ENCODE results near the gene GMCL2. TPM values are rescaled to one million over a fixed set of nuclear protein-coding genes. Genes with fewer than 3 reads are reported as not detected.

GMCL2 gene
- total and polyA plus RNA-seq, 9 of the 15 experiments (the other 6 are each of a cell fraction or from before 2014, with no cell fraction given), result 0.04 TPM; not detected in 8

GRCh38 chr5:178206166-178207101 is 19.3 kb upstream of the GMCL2 start:
- Histone ChIP-seq H3K4me3 (peak overlapping the region; percentile 80), H3K9me3 (replicated peaks; ENCODE audit: control insufficient read depth, insufficient read depth, low read depth, low read length) (no peaks in the 10 kb centered on the region), H3K9me1 (ENCODE audit: control insufficient read depth, insufficient read depth, low read length) (peaks cover 10% of the 10 kb centered on the region), H3K27ac (ENCODE audit: extremely low read depth, low read depth, low read length) (peak overlapping the region; percentile 41; the same call in 2 of the 3 replicates), H3K36me3 (ENCODE audit: control insufficient read depth, insufficient read depth, low read length) (peaks cover 62% of the 10 kb centered on the region), H3K79me2 (ENCODE audit: control insufficient read depth, insufficient read depth, low read length) (peaks cover 69% of the 10 kb centered on the region), H3K27me3 (ENCODE audit: control insufficient read depth in 2 of 2, insufficient read depth in 2 of 2, low read length in 2 of 2) (no peaks in the 10 kb centered on the region), H3K4me2 (ENCODE audit: insufficient read depth, low read length) (peak overlapping the region; percentile 96), H2AFZ (ENCODE audit: low read depth, low read length) (no peak overlapping the region), H3K9ac (ENCODE audit: insufficient read depth in 1 of 2, low read depth in 2 of 2, low read length in 2 of 2) (peak overlapping the region; percentile 93 to 99), H4K20me1 (replicated peaks; ENCODE audit: control insufficient read depth, insufficient read depth, low read length) (peaks cover 59% of the 10 kb centered on the region), H3K4me1 (replicated peaks in 1 of 2; ENCODE audit: control insufficient read depth in 2 of 2, insufficient read depth in 2 of 2, low read length in 2 of 2) (peaks cover 23 to 26% of the 10 kb centered on the region in 2 experiments; a peak in 4 of 5 replicates)
- WGBS (ENCODE audit: insufficient coverage, low coverage, missing lambda C conversion rate), result 10% methylated on average over 12 of the region's 12 CpGs
- intact Hi-C loops (cut with micrococcal nuclease) (no loop called here), in situ Hi-C loops (cut with MboI) (no loop called here)
- ChIA-PET POLR2A (interaction anchor here (0.6 to 12.7 kb wide), 13 partner anchors 9 to 554 kb away, joined by 3 to 162 read pairs (median 5); partner anchors contain the start of genes NHP2 and PHYKPL), CTCF (ENCODE audit: low intra/inter-chr PET ratio) (no interaction called here)
- FAIRE-seq (peak; percentile 6), ATAC-seq (no peak), DNase-seq (ENCODE audit: extremely low read depth in 1 of 4, low spot score in 3 of 4) (no peak)
- BruUV-seq (replicated peaks), result TSS peak; percentile 46
- 0 out of 2 replicates have a peak, but pooled peaks have one; percentile 19 for TF ChIP-seq NFE2 (IDR thresholded peaks at IDR 0.05; ENCODE audit: low read depth)
- peak; percentile 16; the same call in 1 of the 2 replicates for TF ChIP-seq MXI1 (IDR thresholded peaks at IDR 0.05; ENCODE audit: low read depth, low read length)
- TF ChIP-seq AFF4 (CRISPR knock-in tag; IDR thresholded peaks at IDR 0.05), result peak; percentile 53; the same call in 1 of the 2 replicates
- TF ChIP-seq NCOA2 (IDR thresholded peaks at IDR 0.05; ENCODE audit: partially characterized antibody in 2 of 2), result no peak
- TF ChIP-seq PRDM10 (IDR thresholded peaks at IDR 0.05; ENCODE audit: partially characterized antibody), result peak; percentile 30
- peak; percentile 78 for TF ChIP-seq ZNF316 (IDR thresholded peaks at IDR 0.05)
- peak; percentile 48; the same call in 1 of the 2 replicates for TF ChIP-seq SUPT5H (IDR thresholded peaks at IDR 0.05)
- peak; percentile 81 for TF ChIP-seq C11orf30 (IDR thresholded peaks at IDR 0.05; ENCODE audit: low read depth)
- peak; percentile 19 for TF ChIP-seq POLR2B (IDR thresholded peaks at IDR 0.05; ENCODE audit: low read depth, partially characterized antibody)
- 0 out of 4 replicates have a peak, but pooled peaks of 1 of the 2 experiments have one; percentile 26 for TF ChIP-seq SIN3A (IDR thresholded peaks at IDR 0.05; ENCODE audit: borderline replicate concordance in 2 of 2, control insufficient read depth in 1 of 2, low read depth in 2 of 2, low read length in 2 of 2)
- TF ChIP-seq POLR2A (conservative IDR thresholded peaks at IDR 0.05), result peak; percentile 47; the same call in 1 of the 2 replicates
- peak; percentile 61 for TF ChIP-seq MAFK (IDR thresholded peaks at IDR 0.05; ENCODE audit: low read length)
- no peak for TF ChIP-seq WHSC1 (IDR thresholded peaks at IDR 0.05; ENCODE audit: low read length)
- no peak for TF ChIP-seq ZNF184 (CRISPR knock-in tag; IDR thresholded peaks at IDR 0.05)
- 0 out of 2 replicates have a peak, but pooled peaks have one; percentile 24 for TF ChIP-seq ELF2 (CRISPR knock-in tag; IDR thresholded peaks at IDR 0.05)

Measured in K562 (cell line).